HL-60 (cell line): ENCODE data around the gene SHISAL2A.

ENCODE experiments used
- DNase-seq, 2 experiments: peaks; one replicate each; pipeline ENCODE4 v3.0.0-alpha.2; 2010 to 2020; ENCODE audit warnings: low read depth in 1 of 2, low spot score in 1 of 2
- H3K27ac ChIP-seq: fragments of 250-450 bp; sonication (Bioruptor Pico); replicated peaks from 2 replicates; pipeline ENCODE4 v1.5.1; 2020; ENCODE audit warnings: mild to moderate bottlenecking, moderate library complexity
- H3K27me3 ChIP-seq: fragments of 250-450 bp; sonication (Bioruptor Pico); 2 replicates; pipeline ENCODE4 v1.5.1; 2021; ENCODE audit warnings: mild to moderate bottlenecking, moderate library complexity; ENCODE audit not compliant: insufficient read depth, poor library complexity, severe bottlenecking
- H3K4me3 ChIP-seq: replicated peaks from 2 replicates; pipeline ENCODE4 v1.5.1; 2011; ENCODE audit warnings: mild to moderate bottlenecking, control low read depth, low read length; ENCODE audit not compliant: insufficient read depth
- CTCF ChIP-seq: IDR thresholded peaks from one replicate; pipeline ENCODE4 v1.5.1; 2011; ENCODE audit warnings: low read length, control low read depth, inconsistent platforms; ENCODE audit not compliant: insufficient read depth
- GABPA ChIP-seq: IDR thresholded peaks from 2 replicates; pipeline ENCODE4 v1.6.1; 2012; ENCODE audit warnings: low read depth
- POLR2AphosphoS5 ChIP-seq: IDR thresholded peaks from 2 replicates; pipeline ENCODE4 v1.6.1; 2012; ENCODE audit warnings: low read depth
- REST ChIP-seq: IDR thresholded peaks from 2 replicates; pipeline ENCODE4 v1.6.1; 2012; ENCODE audit warnings: low read depth; ENCODE audit not compliant: insufficient replicate concordance
- SPI1 ChIP-seq: IDR thresholded peaks from 2 replicates; pipeline ENCODE4 v1.6.1; 2012; ENCODE audit warnings: low read depth, mild to moderate bottlenecking, borderline replicate concordance

SHISAL2A gene

GRCh38 chr1:52602856-52603600, 29.9 kb upstream of the SHISAL2A start:
- TF ChIP-seq POLR2AphosphoS5 (no peak), CTCF (no peak), SPI1 (no peak), REST (no peak), GABPA (no peak)
- Histone ChIP-seq H3K27ac (no peak overlapping the region), H3K27me3 (no peaks in the 10 kb centered on the region), H3K4me3 (no peak overlapping the region)
- DNase-seq: no peak

- Histone ChIP-seq H3K4me3 (no peak overlapping the region), H3K27ac (no peak overlapping the region), H3K27me3 (no peaks in the 10 kb centered on the region)
- TF ChIP-seq GABPA (no peak), POLR2AphosphoS5 (no peak), REST (no peak), SPI1 (no peak), CTCF (no peak)
- no peak for DNase-seq
Observed at GRCh38 chr1:52603630-52604029, 29.3 kb upstream of the SHISAL2A start.

GRCh38 chr1:52604063-52604770, 28.8 kb upstream of the SHISAL2A start:
- no peaks in the 10 kb centered on the region for H3K27me3 ChIP-seq
- H3K4me3 ChIP-seq: no peak overlapping the region
- no peak overlapping the region for H3K27ac ChIP-seq
- no peak for DNase-seq
- TF ChIP-seq POLR2AphosphoS5: no peak
- TF ChIP-seq REST: no peak
- TF ChIP-seq SPI1: no peak
- no peak for TF ChIP-seq GABPA
- TF ChIP-seq CTCF: no peak
